A673 (cell line): Measurements from ENCODE around the gene RANBP10.

Experiments
- CTCF ChIP-seq: fragments of 300-800, 200-600 bp; sonication (generic); conservative IDR thresholded peaks from 2 replicates; pipeline ENCODE4 v1.5.1; 2017; ENCODE audit warnings: low read depth, mild to moderate bottlenecking, antibody characterized with exemption, low read length, moderate library complexity, mixed read lengths
- EZH2 ChIP-seq: fragments of 200-600 bp; sonication (generic); IDR thresholded peaks from 2 replicates; pipeline ENCODE4 v1.6.1; 2017; ENCODE audit warnings: borderline replicate concordance, low read depth, mild to moderate bottlenecking, mixed read lengths, antibody characterized with exemption, low read length; ENCODE audit not compliant: poor library complexity, severe bottlenecking

GRCh38 chr16:67678354-67679023 is 127.9 kb downstream of the RANBP10 start:
- no peak for TF ChIP-seq CTCF
- no peak for TF ChIP-seq EZH2
